K562 (cell line): ENCODE measurements around the gene PGAP2. TPM values are rescaled to one million over a fixed set of nuclear protein-coding genes. Genes with fewer than 3 reads are reported as not detected.

Experiments
- ATAC-seq: fragments of 200-7000 bp; cut with Tn5 transposase; 3 replicates; pipeline ENCODE4 v1.9.1; 2020; ENCODE audit warnings: moderate library complexity
- BruUV-seq: library from RNA; stranded (reverse); fragments of 400-500 nt; replicated peaks from 2 replicates; lab custom pipeline; 2021; lab: Mats Ljungman, UMichigan
- CTCF ChIA-PET: fragments of 300-600 bp; formaldehyde crosslinking; extraction: SDS; loops from one replicate; lab custom pipeline; 2021; ENCODE audit warnings: low intra/inter-chr PET ratio; lab: Yijun Ruan, JAX
- POLR2A ChIA-PET: fragments of 300-600, 350-650 bp; sonication (Branson Sonifier 250); formaldehyde crosslinking; extraction: SDS; loops from one replicate; lab custom pipeline; 2021; ENCODE audit warnings: antibody characterized with exemption, inconsistent platforms; lab: Yijun Ruan, JAX
- DNase-seq, 4 experiments: peaks; one replicate each; pipeline versions ENCODE4 v3.0.0 to v3.0.0-alpha.2; 2011 to 2018; ENCODE audit warnings: low spot score in 3 of 4, mixed read lengths in 3 of 4; ENCODE audit errors: extremely low read depth in 1 of 4
- FAIRE-seq: peaks from 2 replicates; lab custom pipeline; 2011; peaks lifted over from hg19 to GRCh38; lab: Jason Lieb, UNC
- H2AFZ ChIP-seq: 2 replicates; pipeline ENCODE4 v1.6.0; 2011; ENCODE audit warnings: low read depth, low read length, control low read depth, inconsistent platforms
- H3K27ac ChIP-seq: fragments of 200-600 bp; 3 replicates; pipeline ENCODE4 v1.8.0; 2011; ENCODE audit warnings: low read depth, mild to moderate bottlenecking, control low read depth, inconsistent platforms, low read length, moderate library complexity, mixed read lengths; ENCODE audit errors: extremely low read depth
- H3K27me3 ChIP-seq, 2 experiments: fragments of 300-600 bp in 1 of 2; 2 replicates in 1 of 2; 3 replicates in 1 of 2; pipeline versions ENCODE4 v1.6.0 to v1.8.0; 2011; ENCODE audit warnings: inconsistent platforms in 2 of 2, low read length in 2 of 2, mild to moderate bottlenecking in 1 of 2, mixed read lengths in 1 of 2, moderate library complexity in 1 of 2; ENCODE audit not compliant: control insufficient read depth in 2 of 2, insufficient read depth in 2 of 2
- H3K36me3 ChIP-seq: fragments of 300-600 bp; 3 replicates; pipeline ENCODE4 v1.8.0; 2011; ENCODE audit warnings: mild to moderate bottlenecking, low read length, inconsistent platforms; ENCODE audit not compliant: control insufficient read depth, insufficient read depth
- H3K4me1 ChIP-seq, 2 experiments: fragments of 200-600 bp in 1 of 2; replicated peaks in 1 of 2; 2 replicates in 1 of 2; 3 replicates in 1 of 2; pipeline versions ENCODE4 v1.5.1 to v1.8.0; 2011; ENCODE audit warnings: inconsistent platforms in 2 of 2, low read length in 2 of 2, mild to moderate bottlenecking in 1 of 2, mixed read lengths in 1 of 2, moderate library complexity in 1 of 2; ENCODE audit not compliant: control insufficient read depth in 2 of 2, insufficient read depth in 2 of 2
- H3K4me2 ChIP-seq: 2 replicates; pipeline ENCODE4 v1.6.1; 2011; ENCODE audit warnings: low read length, control low read depth, inconsistent platforms, mixed read lengths; ENCODE audit not compliant: insufficient read depth
- H3K4me3 ChIP-seq: fragments of 200-600 bp; sonication (generic), shearing (Covaris generic); 2 replicates; pipeline ENCODE4 v1.5.1; 2016; ENCODE audit warnings: control low read depth, inconsistent platforms
- H3K79me2 ChIP-seq: fragments of 200-600 bp; 3 replicates; pipeline ENCODE4 v1.8.0; 2011; ENCODE audit warnings: low read length, inconsistent platforms; ENCODE audit not compliant: control insufficient read depth, insufficient read depth
- H3K9ac ChIP-seq, 2 experiments: 2 replicates each; pipeline versions ENCODE4 v1.6.0 to v1.6.1; 2011; ENCODE audit warnings: low read depth in 2 of 2, low read length in 2 of 2, control low read depth in 1 of 2, inconsistent platforms in 1 of 2, mild to moderate bottlenecking in 1 of 2, mixed read lengths in 1 of 2; ENCODE audit not compliant: insufficient read depth in 1 of 2
- H3K9me1 ChIP-seq: one replicate; pipeline ENCODE4 v1.6.0; 2011; ENCODE audit warnings: inconsistent platforms, mild to moderate bottlenecking, low read length, moderate library complexity; ENCODE audit not compliant: control insufficient read depth, insufficient read depth
- H3K9me3 ChIP-seq: replicated peaks from 2 replicates; pipeline ENCODE4 v1.5.1; 2011; ENCODE audit warnings: low read depth, low read length, inconsistent platforms; ENCODE audit not compliant: control insufficient read depth, insufficient read depth
- H4K20me1 ChIP-seq: replicated peaks from 2 replicates; pipeline ENCODE4 v1.6.1; 2011; ENCODE audit warnings: low read length, inconsistent platforms, mixed read lengths; ENCODE audit not compliant: control insufficient read depth, insufficient read depth
- BRF2 ChIP-seq: IDR thresholded peaks from 3 replicates; pipeline ENCODE4 v1.6.1; 2011; ENCODE audit warnings: borderline replicate concordance, mild to moderate bottlenecking; ENCODE audit not compliant: insufficient read length, insufficient read depth
- MED1 ChIP-seq: sonication (generic); formaldehyde crosslinking; IDR thresholded peaks from 2 replicates; pipeline ENCODE4 v1.8.1; 2023; ENCODE audit warnings: missing genetic modification reagents, borderline replicate concordance
- POLR2A ChIP-seq: fragments of 450-650 bp; conservative IDR thresholded peaks from 2 replicates; pipeline ENCODE4 v1.6.1; 2016
- POLR2G ChIP-seq: fragments of 200-400 bp; formaldehyde crosslinking; IDR thresholded peaks from 2 replicates; pipeline ENCODE4 v1.6.1; 2017; ENCODE audit warnings: low read depth, mild to moderate bottlenecking, antibody characterized with exemption, low read length, moderate library complexity
- RBFOX2 ChIP-seq: fragments of 200-400 bp; formaldehyde crosslinking; IDR thresholded peaks from 2 replicates; pipeline ENCODE4 v1.6.1; 2017; ENCODE audit warnings: low read depth, mild to moderate bottlenecking, low read length, moderate library complexity
- RBM22 ChIP-seq: fragments of 200-400 bp; formaldehyde crosslinking; IDR thresholded peaks from 2 replicates; pipeline ENCODE4 v1.6.1; 2018; ENCODE audit warnings: low read length, low read depth; ENCODE audit not compliant: poor library complexity, severe bottlenecking
- ZBTB17 ChIP-seq: fragments of 450-650 bp; formaldehyde crosslinking; IDR thresholded peaks from 2 replicates; pipeline ENCODE4 v1.4.0; 2020; ENCODE audit warnings: mild to moderate bottlenecking
- ZNF589 ChIP-seq: fragments of 200-800 bp; sonication (Bioruptor generic); IDR thresholded peaks from 2 replicates; pipeline ENCODE4 v1.6.1; 2016; ENCODE audit warnings: low read depth, missing genetic modification characterization, missing compliant biosample characterization
- ZNF592 ChIP-seq: fragments of 450-650 bp; IDR thresholded peaks from 2 replicates; pipeline ENCODE4 v1.6.1; 2017; ENCODE audit warnings: antibody characterized with exemption, mild to moderate bottlenecking
- WGBS: fragments of 100-300 bp; shearing (Covaris generic); methylation state at CpG from one replicate; pipeline ENCODE4 v1.1.6; 2016; ENCODE audit warnings: low coverage, mixed read lengths; ENCODE audit not compliant: insufficient coverage; ENCODE audit errors: missing lambda C conversion rate; 5-methylcytosine and 5-hydroxymethylcytosine counted together
- in situ Hi-C: fragments of 300-500 bp; cut with MboI; formaldehyde crosslinking; loops from 4 replicates; pipeline ENCODE4 v1.15.0; 2018; ENCODE audit warnings: inconsistent platforms, mixed read lengths
- intact Hi-C: fragments of 100-400 bp; cut with micrococcal nuclease; formaldehyde crosslinking; loops from 2 replicates; pipeline ENCODE4 v1.14.2; 2022
- polyA plus RNA-seq, 8 experiments: library from polyadenylated mRNA; depleted of rRNA in 4 of 8; stranded (reverse) in 5 of 8; unstranded in 3 of 8; fragments of >200 nt; fragmentation: Nextera tagmentation in 2 of 8; fragmentation: Illumina TruSeq in 1 of 8; extraction: Ambion mirVana in 2 of 8; extraction: Trizol in 1 of 8; gene quantifications; 2 replicates each; pipeline versions ENCODE4 v1.2.1 to v1.2.3, GENCODE V29; 2011 to 2014; ENCODE audit warnings: inconsistent platforms in 1 of 8, missing spikeins in 1 of 8
- total RNA-seq, 7 experiments: library from RNA; depleted of rRNA in 6 of 7; stranded (reverse); fragments of >200 nt in 6 of 7; fragmentation: Illumina TruSeq in 2 of 7; extraction: Trizol in 2 of 7; gene quantifications; 2 replicates each; pipeline versions ENCODE4 v1.2.1 to v1.2.3, GENCODE V29; 2011 to 2021; ENCODE audit warnings: low replicate concordance in 1 of 7

PGAP2 gene
- total and polyA plus RNA-seq, 9 of the 15 experiments (the other 6 are each of a cell fraction or from before 2014, with no cell fraction given), result 17.9 to 47.2 (median 33.7) TPM

GRCh38 chr11:3827434-3828186 is 19.2 kb downstream of the PGAP2 start:
- in situ Hi-C loops, result no loop called here
- 92% methylated on average over 31 of the region's 35 CpGs for WGBS
- POLR2A ChIA-PET, result interaction anchor here (0.6 to 1.1 kb wide), 4 partner anchors 13 to 261 kb away, joined by 3 read pairs; no protein-coding TSS in a partner anchor

More at GRCh38 chr11:3827434-3828186, 19.2 kb downstream of the PGAP2 start:
- no peak for ATAC-seq
- Histone ChIP-seq H2AFZ (no peak overlapping the region), H3K79me2 (peaks cover 70% of the 10 kb centered on the region), H3K4me2 (no peak overlapping the region), H3K4me1 (peaks cover 42 to 45% of the 10 kb centered on the region in 2 experiments), H3K27me3 (no peaks in the 10 kb centered on the region), H3K9me3 (no peaks in the 10 kb centered on the region), H4K20me1 (no peaks in the 10 kb centered on the region), H3K9me1 (peaks cover 5% of the 10 kb centered on the region), H3K27ac (no peak overlapping the region; the same call in 2 of the 3 replicates), H3K9ac (peak overlapping the region in 1 of 2 experiments; percentile 1; a peak in 1 of 4 replicates), H3K36me3 (peaks cover 89% of the 10 kb centered on the region), H3K4me3 (no peak overlapping the region)
- no peak for FAIRE-seq
- intact Hi-C loops, result no loop called here
- BruUV-seq, result TSS peak; percentile 46
- CTCF ChIA-PET, result no interaction called here
- DNase-seq, result no peak
- TF ChIP-seq RBM22 (peak; percentile 80), RBFOX2 (peak; percentile 74), ZNF589 (CRISPR knock-in tag) (no peak), BRF2 (no peak), ZNF592 (peak; percentile 43; the same call in 1 of the 2 replicates), MED1 (CRISPR knock-in tag) (no peak), POLR2A (0 out of 2 replicates have a peak, but pooled peaks have one; percentile 1), ZBTB17 (no peak), POLR2G (peak; percentile 81)
